HG02759 (cell line): ENCODE data around the gene ITSN2.

Experiments used
- ATAC-seq: cut with Tn5 transposase; IDR thresholded peaks from one replicate; pipeline ENCODE4 v1.9.1; 2021; ENCODE audit warnings: mild to moderate bottlenecking, moderate library complexity; ENCODE audit not compliant: unreplicated experiment

Gene ITSN2

GRCh38 chr2:24273598-24273997 is 86.7 kb downstream of the ITSN2 start:
- no peak for ATAC-seq

GRCh38 chr2:24272907-24273306 is 87.4 kb downstream of the ITSN2 start:
- ATAC-seq = no peak

DNA sequence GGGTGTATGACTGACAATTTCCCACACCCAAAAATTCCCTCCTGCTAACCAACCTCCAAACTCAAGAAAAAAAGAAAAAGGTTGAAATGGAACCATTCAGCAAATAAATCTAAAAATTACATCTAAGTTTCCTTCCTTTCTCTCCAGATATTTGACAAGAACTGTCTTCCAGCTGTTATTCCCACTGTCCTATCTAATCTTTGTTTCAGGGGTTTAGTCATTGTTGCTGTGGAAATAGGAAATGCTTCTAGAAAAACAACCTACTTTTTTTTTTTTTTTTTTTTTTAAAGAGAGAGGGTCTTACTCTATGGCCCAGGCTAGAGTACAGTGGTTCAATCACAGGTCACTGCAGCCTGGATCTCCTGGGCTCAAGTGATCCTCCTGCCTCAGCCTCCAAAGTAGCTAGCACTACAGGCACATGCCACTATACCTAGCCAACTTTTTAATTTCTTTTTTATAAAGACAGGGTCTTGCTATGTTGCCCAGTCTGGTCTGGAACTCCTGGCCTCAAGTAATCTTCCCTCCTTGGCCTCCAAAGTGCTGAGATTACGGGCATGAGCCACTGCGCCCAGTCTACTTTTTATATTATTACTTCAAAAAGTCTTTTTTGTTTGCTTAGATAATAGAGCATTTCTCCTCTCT is 88.1 kb downstream of the ITSN2 start:
- ATAC-seq = no peak

DNA sequence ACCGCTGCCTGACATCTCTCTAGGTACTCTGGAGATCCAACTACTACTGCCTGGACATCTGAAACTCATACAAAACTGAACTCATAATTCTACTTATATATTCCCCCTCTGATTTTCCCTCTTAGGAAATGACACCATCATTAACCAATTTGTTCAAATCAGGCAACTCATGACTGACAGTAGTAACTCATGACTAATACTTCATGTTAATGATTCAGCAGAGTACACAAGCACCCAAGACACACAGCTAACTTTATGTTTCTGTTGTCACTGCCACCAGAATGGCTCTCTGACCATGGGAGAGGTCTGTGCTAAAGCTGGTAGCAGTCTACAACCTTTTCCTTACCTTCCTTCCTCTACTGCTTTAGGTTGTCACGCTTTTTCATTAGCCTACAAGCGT is 91.1 kb downstream of the ITSN2 start:
- no peak for ATAC-seq

- no peak for ATAC-seq
These were observed 95.1 kb downstream of the ITSN2 start for GRCh38 chr2:24265212-24265611.

DNA sequence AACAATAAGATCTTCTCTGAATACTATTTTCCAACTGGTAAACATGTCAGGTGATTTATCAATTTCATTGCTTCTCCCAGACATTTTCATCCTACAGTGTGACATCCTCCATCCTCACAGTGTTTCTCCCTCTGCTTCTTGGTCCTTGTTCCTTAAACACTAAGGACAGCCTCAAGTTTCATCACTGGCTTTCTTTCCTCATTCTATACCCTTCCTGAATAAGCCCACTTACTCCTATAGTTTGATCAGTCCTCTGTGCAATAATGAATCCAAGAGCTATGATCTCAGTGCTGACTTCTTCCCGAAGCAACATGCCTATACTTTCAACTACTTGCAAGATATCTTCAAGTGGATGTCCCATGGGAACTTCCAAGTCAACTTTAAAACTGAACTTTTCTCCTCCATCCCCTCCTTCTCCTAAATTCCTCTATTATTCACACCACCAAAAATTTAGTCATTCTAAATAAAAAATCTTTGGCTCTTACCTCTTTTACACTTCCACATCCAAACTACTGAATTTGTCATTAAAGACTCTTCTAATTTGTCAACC is 97.8 kb downstream of the ITSN2 start:
- no peak for ATAC-seq

DNA sequence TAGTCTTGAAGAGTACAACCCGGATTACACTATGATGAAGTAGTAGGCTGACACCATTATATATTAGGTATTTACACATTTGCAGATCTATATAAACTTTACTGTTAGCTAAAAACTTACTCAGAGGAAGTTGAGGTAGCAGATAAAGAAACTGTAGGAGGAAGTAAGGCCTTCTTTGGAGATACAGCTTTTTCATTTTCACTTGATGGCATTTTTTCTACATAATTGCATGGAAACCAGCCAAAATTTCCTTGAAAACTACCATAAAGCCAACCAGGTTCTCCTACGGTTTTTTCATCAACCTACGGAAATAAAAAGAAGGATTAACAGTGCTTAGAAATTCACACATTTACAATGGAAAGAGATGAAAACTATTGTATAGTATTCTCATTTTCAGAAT is 98.9 kb downstream of the ITSN2 start:
- ATAC-seq = no peak

- ATAC-seq = no peak
These were observed 101.0 kb downstream of the ITSN2 start for GRCh38 chr2:24259316-24259715.

DNA sequence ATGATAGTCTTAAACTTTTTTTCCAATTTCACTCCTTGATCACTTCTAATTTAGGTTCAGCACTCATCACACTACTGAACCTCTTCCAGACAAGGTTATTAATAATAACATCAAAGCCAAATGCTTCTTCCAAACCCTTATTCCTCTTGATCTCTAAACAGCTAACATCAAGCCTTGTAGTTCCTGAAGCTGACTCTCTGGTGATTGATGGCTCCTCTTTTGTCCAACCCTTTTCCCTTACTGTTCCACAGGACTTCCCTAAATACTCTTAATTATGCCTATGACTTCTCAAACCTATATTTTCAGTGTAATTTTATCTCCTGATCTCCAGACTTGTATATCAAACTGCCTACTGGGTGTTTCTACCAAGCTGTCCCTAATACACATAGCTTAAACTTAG is 101.6 kb downstream of the ITSN2 start:
- no peak for ATAC-seq

DNA sequence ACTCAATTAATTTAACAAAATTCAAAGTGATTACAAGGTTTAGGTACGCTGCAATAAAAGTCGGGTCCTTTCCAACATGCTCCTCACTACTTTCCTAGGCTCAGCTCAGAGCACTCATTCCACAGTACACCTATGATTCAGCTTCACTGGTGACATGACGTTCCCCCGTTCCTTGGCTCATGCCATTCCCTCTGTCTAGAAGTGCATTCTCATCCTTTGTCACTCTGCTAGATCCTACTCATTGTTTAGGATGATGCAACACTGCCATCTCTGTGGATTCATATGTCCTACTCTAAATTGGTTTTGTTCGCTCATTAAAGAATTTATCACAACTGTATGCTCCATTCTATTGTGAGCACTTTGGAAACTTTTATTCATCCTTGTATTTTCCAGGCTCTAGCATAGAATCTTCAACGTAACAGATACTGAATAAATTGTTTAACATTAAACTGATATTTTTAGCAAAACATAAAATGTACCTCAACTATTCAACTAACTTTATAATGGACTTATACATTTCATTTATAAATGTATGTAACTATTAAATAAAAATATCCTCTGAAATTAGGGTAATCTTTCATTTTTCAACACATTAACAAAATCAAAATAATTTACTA is 106.9 kb downstream of the ITSN2 start:
- ATAC-seq = no peak

- ATAC-seq = no peak
These were observed 112.7 kb downstream of the ITSN2 start for GRCh38 chr2:24247592-24247991.

GRCh38 chr2:24247164-24247563 is 113.2 kb downstream of the ITSN2 start:
- ATAC-seq = no peak

- no peak for ATAC-seq
These were observed 114.2 kb downstream of the ITSN2 start for GRCh38 chr2:24245986-24246776.

DNA sequence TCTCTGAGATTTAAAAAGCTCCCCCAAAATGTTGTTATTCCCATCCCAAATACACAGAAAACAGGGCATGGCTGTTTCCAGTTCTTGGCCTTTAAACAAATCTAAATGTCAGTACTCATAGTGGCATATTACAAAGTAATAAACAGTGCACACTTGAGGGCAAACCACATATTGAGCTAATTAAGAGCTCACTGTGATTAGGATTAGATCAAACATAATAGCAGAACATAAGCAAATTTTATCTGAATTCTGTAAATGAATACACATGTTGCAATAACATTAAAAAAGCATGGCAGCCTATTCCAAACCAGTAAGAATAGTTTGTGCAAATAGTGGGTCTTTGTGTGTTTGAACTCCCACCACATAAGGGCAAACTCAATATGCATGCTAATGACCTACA is 118.8 kb downstream of the ITSN2 start:
- ATAC-seq = no peak

GRCh38 chr2:24239553-24239952 is 120.8 kb downstream of the ITSN2 start:
- no peak for ATAC-seq

DNA sequence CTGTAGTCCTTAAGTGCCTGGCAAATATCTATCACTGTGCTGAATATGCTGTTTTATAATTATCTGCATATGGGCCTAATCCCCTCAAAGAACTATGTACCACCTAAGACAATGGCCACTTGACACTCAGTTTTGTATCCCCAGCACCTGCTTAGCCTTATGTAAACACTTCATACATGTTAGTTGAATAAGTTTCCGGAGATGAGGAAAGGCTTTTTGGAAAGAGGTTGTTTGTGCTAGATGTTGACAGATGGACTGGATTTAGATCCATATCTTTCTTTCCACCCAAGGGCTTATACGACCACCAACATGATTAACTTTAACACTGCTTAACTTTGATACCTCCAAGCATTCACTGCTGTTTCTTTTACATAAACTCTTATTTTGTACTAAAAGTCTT is 122.2 kb downstream of the ITSN2 start:
- no peak for ATAC-seq

GRCh38 chr2:24237313-24237712 is 123.0 kb downstream of the ITSN2 start:
- ATAC-seq = no peak

DNA sequence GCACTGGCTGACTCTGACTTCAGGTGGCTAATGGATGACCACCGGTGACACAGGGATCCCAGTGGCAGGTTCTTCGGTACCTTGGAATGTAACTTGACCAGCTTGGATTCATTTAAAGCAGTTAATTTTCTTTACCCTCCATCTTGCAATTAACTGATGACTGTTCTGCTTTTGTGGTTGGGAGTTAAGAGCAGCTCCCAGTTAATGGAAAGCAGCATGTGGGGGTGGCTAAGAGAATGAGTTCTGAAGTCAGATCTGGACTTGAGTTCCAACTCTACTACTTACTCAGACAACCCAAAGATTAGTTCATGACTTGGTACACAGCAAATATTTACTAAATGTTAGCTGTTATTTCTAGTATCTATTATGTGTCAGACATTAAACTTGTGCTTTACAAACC is 127.0 kb downstream of the ITSN2 start:
- ATAC-seq = no peak

DNA sequence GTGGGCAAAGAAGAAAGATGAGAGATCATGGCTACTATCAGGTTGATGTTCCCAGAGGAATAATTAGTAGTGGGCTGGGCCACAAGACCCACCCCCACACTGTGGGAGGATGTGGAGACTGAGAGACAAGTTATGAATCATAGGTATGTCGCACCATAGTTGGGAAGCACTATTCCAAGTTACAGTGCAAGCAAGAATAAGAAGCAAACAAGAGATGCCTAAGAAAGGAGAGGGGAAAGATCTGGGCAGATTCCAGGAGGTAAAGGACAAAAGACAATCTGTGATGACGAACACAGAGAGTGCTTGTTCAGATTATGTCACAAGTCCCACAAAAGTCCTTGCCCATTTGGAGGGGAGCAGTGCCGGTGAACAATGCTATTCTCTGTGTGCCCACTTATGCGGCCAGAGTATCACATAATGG is 128.9 kb downstream of the ITSN2 start:
- ATAC-seq = no peak

GRCh38 chr2:24228470-24228869 is 131.9 kb downstream of the ITSN2 start:
- ATAC-seq = no peak

GRCh38 chr2:24225499-24226242 is 134.7 kb downstream of the ITSN2 start:
- ATAC-seq = no peak
